Naive B cell (primary cell): Measurements from ENCODE around the gene ZNF827. TPM values are rescaled to one million over a fixed set of nuclear protein-coding genes. Genes with fewer than 3 reads are reported as not detected.
A peak's percentile ranks its signal among the peaks of the same experiment; 100 is the strongest.

Experiments
- ATAC-seq, 2 donors: fragments of 150-1000 bp; cut with Tn5 transposase; 2 replicates each; pipeline ENCODE4 v1.10.0; 2021; ENCODE audit warnings: low read depth in 2 of 2, mild to moderate bottlenecking in 2 of 2, moderate library complexity in 2 of 2
- DNase-seq: peaks from one replicate; pipeline ENCODE4 v3.0.0; 2022
- H3K27ac Mint-ChIP-seq, 6 donors: one replicate each; pipeline ENCODE4 v1.8.0; 2020 to 2022; ENCODE audit warnings: mild to moderate bottlenecking in 6 of 6, mixed read lengths in 6 of 6, moderate library complexity in 5 of 6, inconsistent platforms in 2 of 6
- H3K27me3 Mint-ChIP-seq, 3 donors: one replicate each; pipeline ENCODE4 v1.8.0; 2021 to 2022; ENCODE audit warnings: mixed read lengths in 3 of 3, mild to moderate bottlenecking in 1 of 3
- H3K36me3 Mint-ChIP-seq, 2 donors: one replicate each; pipeline ENCODE4 v1.8.0; 2020 to 2022; ENCODE audit warnings: mixed read lengths in 2 of 2, inconsistent platforms in 1 of 2, mild to moderate bottlenecking in 1 of 2
- H3K4me1 Mint-ChIP-seq, 3 donors: one replicate each; pipeline ENCODE4 v1.8.0; 2020 to 2022; ENCODE audit warnings: mixed read lengths in 3 of 3, inconsistent platforms in 1 of 3, mild to moderate bottlenecking in 1 of 3, moderate library complexity in 1 of 3
- H3K4me3 Mint-ChIP-seq, 8 donors: one replicate each; pipeline ENCODE4 v1.8.0; 2020 to 2022; ENCODE audit warnings: mild to moderate bottlenecking in 8 of 8, mixed read lengths in 8 of 8, moderate library complexity in 8 of 8, inconsistent platforms in 2 of 8
- H3K9me3 Mint-ChIP-seq, 7 donors: one replicate each; pipeline ENCODE4 v1.8.0; 2020 to 2022; ENCODE audit warnings: mixed read lengths in 7 of 7, mild to moderate bottlenecking in 5 of 7, inconsistent platforms in 2 of 7, moderate library complexity in 1 of 7
- polyA plus RNA-seq, 6 donors: library from polyadenylated mRNA; unstranded; fragments of 300-500 nt; fragmentation: Illumina TruSeq; gene quantifications; one replicate each; pipeline ENCODE4 v1.2.3, GENCODE V29; 2021; ENCODE audit warnings: low read depth in 6 of 6

ZNF827 gene
- polyA plus RNA-seq, 6 donors from 2014 or later = 2.3 to 6.2 (median 4.2) TPM

- H3K27ac Mint-ChIP-seq = no peak overlapping the region
- no peak overlapping the region for H3K4me3 Mint-ChIP-seq
- H3K4me1 Mint-ChIP-seq = no peaks in the 10 kb centered on the region
- H3K9me3 Mint-ChIP-seq = no peaks in the 10 kb centered on the region
- no peaks in the 10 kb centered on the region for H3K27me3 Mint-ChIP-seq
- H3K36me3 Mint-ChIP-seq = peaks cover 25 to 31% of the 10 kb centered on the region in 2 donors
- no peak for ATAC-seq
- no peak for DNase-seq
These were observed 178.4 kb downstream of the ZNF827 start for GRCh38 chr4:145760176-145760575.

- DNase-seq (no peak), ATAC-seq (no peak)
- no peaks in the 10 kb centered on the region for H3K4me1 Mint-ChIP-seq
- H3K27ac Mint-ChIP-seq = peak overlapping the region in 1 of 6 donors; percentile 18
- no peaks in the 10 kb centered on the region for H3K27me3 Mint-ChIP-seq
- H3K9me3 Mint-ChIP-seq = no peaks in the 10 kb centered on the region
- no peak overlapping the region for H3K4me3 Mint-ChIP-seq
- H3K36me3 Mint-ChIP-seq = peaks cover 12 to 14% of the 10 kb centered on the region in 2 donors
These were observed 181.4 kb downstream of the ZNF827 start for GRCh38 chr4:145757188-145757587.

- H3K36me3 Mint-ChIP-seq = peaks cover 8 to 22% of the 10 kb centered on the region in 2 donors
- H3K27me3 Mint-ChIP-seq = peaks cover 0 to 9% (median 8%) of the 10 kb centered on the region in 3 donors
- peak overlapping the region in 2 of 6 donors; percentile 22 to 26 for H3K27ac Mint-ChIP-seq
- H3K9me3 Mint-ChIP-seq = peaks cover 0 to 3% (median 0%) of the 10 kb centered on the region in 7 donors
- H3K4me3 Mint-ChIP-seq = no peak overlapping the region
- ATAC-seq (no peak), DNase-seq (no peak)
- H3K4me1 Mint-ChIP-seq = no peaks in the 10 kb centered on the region
These were observed 182.4 kb downstream of the ZNF827 start for GRCh38 chr4:145756244-145756643.

GRCh38 chr4:145755802-145756201, 182.8 kb downstream of the ZNF827 start:
- H3K27me3 Mint-ChIP-seq = peaks cover 0 to 14% (median 12%) of the 10 kb centered on the region in 3 donors
- H3K27ac Mint-ChIP-seq = peak overlapping the region in 1 of 6 donors; percentile 26
- peaks cover 8 to 24% of the 10 kb centered on the region in 2 donors for H3K36me3 Mint-ChIP-seq
- no peak overlapping the region for H3K4me3 Mint-ChIP-seq
- no peak for ATAC-seq
- no peak for DNase-seq
- H3K4me1 Mint-ChIP-seq = no peaks in the 10 kb centered on the region
- peaks cover 0 to 8% (median 0%) of the 10 kb centered on the region in 7 donors for H3K9me3 Mint-ChIP-seq

GRCh38 chr4:145743641-145744040, 195.0 kb downstream of the ZNF827 start:
- Mint-ChIP-seq H3K4me3 (no peak overlapping the region), H3K4me1 (no peaks in the 10 kb centered on the region), H3K9me3 (peaks cover 0 to 20% (median 7%) of the 10 kb centered on the region in 7 donors), H3K27ac (peak overlapping the region in 1 of 6 donors; percentile 31), H3K27me3 (peaks cover 11 to 49% (median 28%) of the 10 kb centered on the region in 3 donors), H3K36me3 (no peaks in the 10 kb centered on the region)
- ATAC-seq (no peak), DNase-seq (no peak)

GRCh38 chr4:145740806-145741205, 197.8 kb downstream of the ZNF827 start:
- Mint-ChIP-seq H3K4me1 (no peaks in the 10 kb centered on the region), H3K27ac (no peak overlapping the region), H3K4me3 (no peak overlapping the region), H3K36me3 (no peaks in the 10 kb centered on the region), H3K9me3 (peaks cover 0 to 8% (median 2%) of the 10 kb centered on the region in 7 donors), H3K27me3 (peaks cover 6 to 28% (median 15%) of the 10 kb centered on the region in 3 donors)
- ATAC-seq = no peak
- DNase-seq = no peak

- ATAC-seq (no peak), DNase-seq (no peak)
- H3K36me3 Mint-ChIP-seq = no peaks in the 10 kb centered on the region
- H3K27ac Mint-ChIP-seq = no peak overlapping the region
- peaks cover 0 to 4% (median 0%) of the 10 kb centered on the region in 7 donors for H3K9me3 Mint-ChIP-seq
- H3K4me1 Mint-ChIP-seq = no peaks in the 10 kb centered on the region
- H3K4me3 Mint-ChIP-seq = no peak overlapping the region
- peaks cover 6 to 21% (median 9%) of the 10 kb centered on the region in 3 donors for H3K27me3 Mint-ChIP-seq
These were observed 198.8 kb downstream of the ZNF827 start for GRCh38 chr4:145739845-145740244.

- no peak for ATAC-seq
- no peaks in the 10 kb centered on the region for H3K36me3 Mint-ChIP-seq
- H3K27ac Mint-ChIP-seq = no peak overlapping the region
- peaks cover 0 to 9% (median 7%) of the 10 kb centered on the region in 3 donors for H3K4me1 Mint-ChIP-seq
- no peaks in the 10 kb centered on the region for H3K9me3 Mint-ChIP-seq
- H3K27me3 Mint-ChIP-seq = no peaks in the 10 kb centered on the region
- H3K4me3 Mint-ChIP-seq = no peak overlapping the region
- DNase-seq = no peak
These were observed 202.3 kb downstream of the ZNF827 start for GRCh38 chr4:145736241-145736831.

- Mint-ChIP-seq H3K36me3 (no peaks in the 10 kb centered on the region), H3K9me3 (no peaks in the 10 kb centered on the region), H3K27ac (no peak overlapping the region), H3K4me1 (peaks cover 0 to 9% (median 7%) of the 10 kb centered on the region in 3 donors), H3K27me3 (no peaks in the 10 kb centered on the region), H3K4me3 (no peak overlapping the region)
- ATAC-seq (no peak), DNase-seq (no peak)
These were observed 202.8 kb downstream of the ZNF827 start for GRCh38 chr4:145735827-145736226.

- ATAC-seq (no peak), DNase-seq (no peak)
- Mint-ChIP-seq H3K27me3 (peaks cover 0 to 2% (median 0%) of the 10 kb centered on the region in 3 donors), H3K27ac (no peak overlapping the region), H3K4me3 (peak overlapping the region in 1 of 8 donors; percentile 31), H3K9me3 (no peaks in the 10 kb centered on the region), H3K4me1 (peaks cover 0 to 9% (median 7%) of the 10 kb centered on the region in 3 donors), H3K36me3 (no peaks in the 10 kb centered on the region)
These were observed 203.3 kb downstream of the ZNF827 start for GRCh38 chr4:145735347-145735675.

GRCh38 chr4:145734576-145735346, 203.9 kb downstream of the ZNF827 start:
- DNase-seq (no peak), ATAC-seq (no peak)
- Mint-ChIP-seq H3K27me3 (peaks cover 5 to 8% (median 5%) of the 10 kb centered on the region in 3 donors), H3K27ac (no peak overlapping the region), H3K4me3 (peak overlapping the region in 3 of 8 donors; percentile 19 to 51 (median 30)), H3K36me3 (no peaks in the 10 kb centered on the region), H3K4me1 (peaks cover 0 to 9% (median 7%) of the 10 kb centered on the region in 3 donors), H3K9me3 (no peaks in the 10 kb centered on the region)

GRCh38 chr4:145734031-145734430, 204.6 kb downstream of the ZNF827 start:
- Mint-ChIP-seq H3K4me1 (peaks cover 0 to 9% (median 7%) of the 10 kb centered on the region in 3 donors), H3K27me3 (peaks cover 8 to 13% (median 12%) of the 10 kb centered on the region in 3 donors), H3K4me3 (peak overlapping the region; percentile 1 to 91 (median 82)), H3K27ac (peak overlapping the region in 1 of 6 donors; percentile 29), H3K9me3 (no peaks in the 10 kb centered on the region), H3K36me3 (no peaks in the 10 kb centered on the region)
- no peak for DNase-seq
- ATAC-seq = no peak

- ATAC-seq (peak; percentile 92), DNase-seq (peak; percentile 59)
- peak overlapping the region in 4 of 6 donors; percentile 18 to 53 (median 34) for H3K27ac Mint-ChIP-seq
- peaks cover 8 to 13% (median 12%) of the 10 kb centered on the region in 3 donors for H3K27me3 Mint-ChIP-seq
- H3K4me1 Mint-ChIP-seq = peaks cover 0 to 9% (median 7%) of the 10 kb centered on the region in 3 donors
- H3K36me3 Mint-ChIP-seq = no peaks in the 10 kb centered on the region
- peak overlapping the region; percentile 51 to 91 (median 86) for H3K4me3 Mint-ChIP-seq
- H3K9me3 Mint-ChIP-seq = no peaks in the 10 kb centered on the region
These were observed 205.4 kb downstream of the ZNF827 start for GRCh38 chr4:145732895-145733880.
